HepG2 (cell line): ENCODE results near the gene NTN4. TPM values are rescaled to one million over a fixed set of nuclear protein-coding genes. Genes with fewer than 3 reads are reported as not detected.

Experiments
- ATAC-seq: fragments of 200-7000 bp; cut with Tn5 transposase; 3 replicates; pipeline ENCODE4 v1.9.1; 2020; ENCODE audit warnings: mild to moderate bottlenecking, moderate library complexity
- BruUV-seq: library from RNA; stranded (reverse); fragments of 400-500 nt; replicated peaks from 2 replicates; lab custom pipeline; 2021; lab: Mats Ljungman, UMichigan
- CTCF ChIA-PET: fragments of 300-600 bp; formaldehyde crosslinking; extraction: SDS; loops from one replicate; lab custom pipeline; 2021; ENCODE audit warnings: low total read pairs, inconsistent platforms, low intra/inter-chr PET ratio; lab: Yijun Ruan, JAX
- POLR2A ChIA-PET: fragments of 350-600 bp; sonication (Branson Sonifier 250); formaldehyde crosslinking; loops from one replicate; lab custom pipeline; 2020; ENCODE audit warnings: antibody characterized with exemption, inconsistent platforms; lab: Yijun Ruan, JAX
- DNase-seq: peaks from one replicate; pipeline ENCODE4 v3.0.0-alpha.2; 2015; ENCODE audit warnings: low spot score
- FAIRE-seq: peaks from 3 replicates; lab custom pipeline; 2011; peaks lifted over from hg19 to GRCh38; lab: Jason Lieb, UNC
- H2AFZ ChIP-seq: one replicate; pipeline ENCODE4 v1.6.1; 2011; ENCODE audit warnings: low read length, inconsistent platforms
- H3K27ac ChIP-seq: fragments of 300-600 bp; 3 replicates; pipeline ENCODE4 v1.8.0; 2011; ENCODE audit warnings: mixed run types, mild to moderate bottlenecking, mixed read lengths, low read length, inconsistent platforms; ENCODE audit not compliant: insufficient read depth; ENCODE audit errors: extremely low read length
- H3K27me3 ChIP-seq, 2 experiments: fragments of 200-600 bp in 1 of 2; 2 replicates in 1 of 2; 3 replicates in 1 of 2; pipeline versions ENCODE4 v1.6.0 to v1.8.0; 2011; ENCODE audit warnings: low read length in 2 of 2, mild to moderate bottlenecking in 2 of 2, moderate library complexity in 2 of 2, inconsistent platforms in 1 of 2; ENCODE audit not compliant: insufficient read depth in 2 of 2, control insufficient read depth in 1 of 2
- H3K36me3 ChIP-seq, 2 experiments: fragments of 200-600 bp in 1 of 2; replicated peaks in 1 of 2; 2 replicates in 1 of 2; 3 replicates in 1 of 2; pipeline versions ENCODE4 v1.5.1 to v1.8.0; 2011; ENCODE audit warnings: low read length in 2 of 2, inconsistent platforms in 1 of 2; ENCODE audit not compliant: insufficient read depth in 2 of 2, control insufficient read depth in 1 of 2
- H3K4me1 ChIP-seq: 2 replicates; pipeline ENCODE4 v1.5.1; 2012; ENCODE audit warnings: low read length, inconsistent platforms; ENCODE audit not compliant: insufficient read depth
- H3K4me2 ChIP-seq: 2 replicates; pipeline ENCODE4 v1.6.0; 2011; ENCODE audit warnings: low read depth, low read length, inconsistent platforms
- H3K4me3 ChIP-seq, 3 experiments: fragments of 200-600 bp in 1 of 3; sonication (generic), shearing (Covaris generic) in 1 of 3; replicated peaks in 1 of 3; 2 replicates each; pipeline ENCODE4 v1.5.1; 2011 to 2016; ENCODE audit warnings: low read length in 3 of 3, inconsistent platforms in 2 of 3, low read depth in 2 of 3, mild to moderate bottlenecking in 2 of 3, control low read depth in 1 of 3, mixed read lengths in 1 of 3; ENCODE audit not compliant: insufficient read depth in 1 of 3
- H3K79me2 ChIP-seq: one replicate; pipeline ENCODE4 v1.6.1; 2011; ENCODE audit warnings: low read length, inconsistent platforms; ENCODE audit not compliant: insufficient read depth
- H3K9ac ChIP-seq: 2 replicates; pipeline ENCODE4 v1.6.0; 2011; ENCODE audit warnings: mild to moderate bottlenecking, low read depth, low read length, inconsistent platforms; ENCODE audit not compliant: insufficient read depth
- H3K9me3 ChIP-seq: 2 replicates; pipeline ENCODE4 v1.5.1; 2012; ENCODE audit warnings: mild to moderate bottlenecking, low read length
- H4K20me1 ChIP-seq: 2 replicates; pipeline ENCODE4 v1.6.0; 2011; ENCODE audit warnings: inconsistent platforms, mild to moderate bottlenecking, low read length, moderate library complexity; ENCODE audit not compliant: insufficient read depth
- DMTF1 ChIP-seq: sonication (generic); formaldehyde crosslinking; IDR thresholded peaks from 2 replicates; pipeline ENCODE4 v1.4.0; 2020; ENCODE audit warnings: mild to moderate bottlenecking, missing genetic modification reagents
- KLF6 ChIP-seq: IDR thresholded peaks from 2 replicates; pipeline ENCODE4 v1.8.0; 2016; ENCODE audit warnings: missing biosample characterization, missing genetic modification reagents
- MAFG ChIP-seq: sonication (generic); formaldehyde crosslinking; IDR thresholded peaks from 2 replicates; pipeline ENCODE4 v1.5.1; 2020; ENCODE audit warnings: mild to moderate bottlenecking, missing genetic modification reagents
- MNT ChIP-seq: fragments of 450-650 bp; IDR thresholded peaks from 2 replicates; pipeline ENCODE4 v1.6.1; 2016
- MXI1 ChIP-seq: IDR thresholded peaks from 3 replicates; pipeline ENCODE4 v1.6.1; 2012; ENCODE audit warnings: low read depth, low read length, inconsistent platforms, borderline replicate concordance
- PHB2 ChIP-seq: fragments of 450-650 bp; IDR thresholded peaks from 2 replicates; pipeline ENCODE4 v1.6.1; 2018; ENCODE audit not compliant: partially characterized antibody
- PRDM4 ChIP-seq: sonication (generic); formaldehyde crosslinking; IDR thresholded peaks from 2 replicates; pipeline ENCODE4 v1.9.0; 2021; ENCODE audit warnings: missing genetic modification reagents, borderline replicate concordance
- SIX4 ChIP-seq: sonication (generic); formaldehyde crosslinking; IDR thresholded peaks from 2 replicates; pipeline ENCODE4 v1.4.0; 2020; ENCODE audit warnings: missing genetic modification reagents
- ZMYM3 ChIP-seq: sonication (generic); formaldehyde crosslinking; IDR thresholded peaks from 2 replicates; pipeline ENCODE4 v1.5.1; 2020; ENCODE audit warnings: mild to moderate bottlenecking, missing genetic modification reagents
- ZNF281 ChIP-seq: sonication (generic); formaldehyde crosslinking; IDR thresholded peaks from 2 replicates; pipeline ENCODE4 v1.4.0; 2020; ENCODE audit warnings: missing genetic modification reagents, borderline replicate concordance
- ZNF326 ChIP-seq: sonication (generic); formaldehyde crosslinking; IDR thresholded peaks from 2 replicates; pipeline ENCODE4 v1.4.0; 2020; ENCODE audit warnings: missing genetic modification reagents, borderline replicate concordance
- WGBS: methylation state at CpG from one replicate; pipeline ENCODE4 v1.1.6; 2017; ENCODE audit warnings: low lambda C conversion rate; 5-methylcytosine and 5-hydroxymethylcytosine counted together
- in situ Hi-C: cut with HindIII; loops from 2 replicates; pipeline ENCODE4 v1.10.0; 2017; ENCODE audit warnings: low pct_unique_long_range_greater_than_20kb; ENCODE audit not compliant: extremely low pct_ligation_motif_present
- intact Hi-C: fragments of 100-400 bp; cut with micrococcal nuclease; formaldehyde crosslinking; loops from one replicate; pipeline ENCODE4 v1.10.0; 2022; ENCODE audit not compliant: unreplicated experiment
- polyA plus RNA-seq, 8 experiments: library from polyadenylated mRNA; depleted of rRNA in 3 of 8; stranded (reverse) in 7 of 8; unstranded in 1 of 8; fragments of >200 nt; fragmentation: Illumina TruSeq in 4 of 8; extraction: Trizol in 4 of 8; gene quantifications; 2 replicates each; pipeline versions ENCODE4 v1.2.1 to v1.2.3, GENCODE V29; 2011 to 2016; ENCODE audit warnings: low read depth in 4 of 8, missing spikeins in 1 of 8, mixed read lengths in 1 of 8; ENCODE audit not compliant: insufficient read depth in 1 of 8
- total RNA-seq, 5 experiments: library from RNA; depleted of rRNA; stranded (reverse); fragments of >200 nt; fragmentation: Illumina TruSeq; extraction: Trizol; gene quantifications; 2 replicates each; pipeline ENCODE4 v1.2.3, GENCODE V29; 2016; ENCODE audit warnings: low read depth in 1 of 5

Gene NTN4
- total and polyA plus RNA-seq, 2 of the 13 experiments (the other 11 are each of a cell fraction or from before 2014, with no cell fraction given), result 7.8 to 11.5 TPM

- ATAC-seq (no peak), DNase-seq (no peak), FAIRE-seq (no peak)
- no peak overlapping the region for H3K9ac ChIP-seq
- no peaks in the 10 kb centered on the region for H3K4me1 ChIP-seq
- H3K9me3 ChIP-seq, result no peaks in the 10 kb centered on the region
- no peaks in the 10 kb centered on the region for H3K27me3 ChIP-seq
- no peak overlapping the region for H2AFZ ChIP-seq
- ChIA-PET POLR2A (no interaction called here), CTCF (no interaction called here)
- in situ Hi-C loops, result no loop called here
- BruUV-seq, result no TSS peak
- no peak overlapping the region for H3K27ac ChIP-seq
- no peak overlapping the region for H3K4me3 ChIP-seq
- no peak overlapping the region for H3K4me2 ChIP-seq
- H3K79me2 ChIP-seq, result no peaks in the 10 kb centered on the region
- intact Hi-C loops, result no loop called here
- H4K20me1 ChIP-seq, result no peaks in the 10 kb centered on the region
- H3K36me3 ChIP-seq, result no peaks in the 10 kb centered on the region
- TF ChIP-seq DMTF1 (CRISPR knock-in tag) (no peak), SIX4 (CRISPR knock-in tag) (no peak), MNT (no peak), KLF6 (no peak), MAFG (CRISPR knock-in tag) (no peak), ZMYM3 (CRISPR knock-in tag) (no peak), PRDM4 (CRISPR knock-in tag) (no peak), PHB2 (no peak), ZNF281 (no peak), MXI1 (no peak), ZNF326 (CRISPR knock-in tag) (no peak)
- 85% methylated on average over 4 of the region's 4 CpGs for WGBS
Measured at GRCh38 chr12:95723693-95724384, 66.7 kb downstream of the NTN4 start.
